Peyer's patch (tissue), 4 donors: Measurements from ENCODE around the gene HAPLN3. TPM values are rescaled to one million over a fixed set of nuclear protein-coding genes. Genes with fewer than 3 reads are reported as not detected.

Source experiments
- DNase-seq, 3 donors: peaks; one replicate each; pipeline ENCODE4 v3.0.0-alpha.2; 2017 to 2019
- H3K27ac ChIP-seq, 4 donors: fragments of 200-600 bp; sonication (generic); one replicate each; pipeline ENCODE4 v1.5.1; 2016 to 2019
- H3K27me3 ChIP-seq, 2 donors: fragments of 200-600 bp; sonication (generic); one replicate each; pipeline ENCODE4 v1.5.1; 2019
- H3K36me3 ChIP-seq, 3 donors: fragments of 200-600 bp; sonication (generic); one replicate each; pipeline ENCODE4 v1.5.1; 2016 to 2019
- H3K4me1 ChIP-seq, 4 donors: fragments of 200-600 bp; sonication (generic); one replicate each; pipeline ENCODE4 v1.5.1; 2016 to 2019
- H3K4me3 ChIP-seq, 4 donors: fragments of 200-600 bp; sonication (generic); 1 replicate in 3 of 4; 2 replicates in 1 of 4; pipeline ENCODE4 v1.5.1; 2016 to 2019; ENCODE audit warnings: mild to moderate bottlenecking in 1 of 4
- H3K9me3 ChIP-seq, 4 donors: fragments of 200-600 bp; sonication (generic); one replicate each; pipeline ENCODE4 v1.5.1; 2016 to 2019; ENCODE audit warnings: mild to moderate bottlenecking in 1 of 4
- POLR2A ChIP-seq, 2 donors: fragments of 450-650 bp; IDR thresholded peaks; one replicate each; pipeline ENCODE4 v1.5.1; 2017; ENCODE audit warnings: antibody characterized with exemption in 2 of 2, mild to moderate bottlenecking in 2 of 2, moderate library complexity in 2 of 2
- total RNA-seq, 4 donors: library from RNA; depleted of rRNA; stranded (reverse); fragments of >200 nt; gene quantifications; one replicate each; pipeline ENCODE4 v1.1.0, GENCODE V29; 2016
- TF ChIP-seq, protein P1 (sequence below), 6 experiments: fragments of 450-650 bp in 4 of 6; fragments of 200-600 bp in 2 of 6; sonication (generic) in 1 of 6; IDR thresholded peaks; one replicate each; pipeline ENCODE4 v1.5.1; 2017 to 2019; ENCODE audit warnings: antibody characterized with exemption in 6 of 6, mild to moderate bottlenecking in 3 of 6, moderate library complexity in 1 of 6

Gene HAPLN3
- total RNA-seq, 4 donors from 2014 or later = 3.7 to 21.5 (median 5.6) TPM

DNA sequence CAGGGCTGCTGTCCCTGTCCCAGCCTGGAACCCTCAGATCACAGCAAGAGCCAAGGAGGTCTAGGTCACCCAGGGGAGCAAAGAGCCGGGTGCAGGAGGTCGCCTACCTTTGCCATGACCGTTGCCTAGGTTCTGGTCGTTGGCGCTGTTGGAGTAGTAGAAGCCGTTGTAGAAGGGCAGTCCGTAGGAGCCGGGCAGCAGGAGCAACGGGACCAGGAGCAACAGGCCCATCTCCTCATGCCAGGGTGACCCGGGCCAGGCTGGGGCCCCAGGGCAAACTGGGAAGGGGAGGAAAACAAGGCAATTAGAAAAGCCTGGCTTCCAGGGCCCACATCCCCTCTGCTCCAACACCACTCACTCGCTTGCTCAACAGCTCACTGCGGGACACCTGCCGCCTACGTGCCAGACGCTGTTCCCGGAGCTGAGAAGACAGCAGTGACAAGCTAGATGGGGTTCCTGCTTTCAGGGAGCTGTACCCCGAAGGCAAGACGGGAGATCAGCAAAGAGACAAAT, 8.2 kb downstream of the HAPLN3 start:
- Histone ChIP-seq H3K27ac (no peak overlapping the region), H3K27me3 (no peaks in the 10 kb centered on the region), H3K9me3 (no peaks in the 10 kb centered on the region), H3K36me3 (no peaks in the 10 kb centered on the region), H3K4me1 (no peaks in the 10 kb centered on the region), H3K4me3 (no peak overlapping the region)
- TF ChIP-seq POLR2A (IDR thresholded peaks at IDR 0.05) = no peak
- TF ChIP-seq, protein P1, sequence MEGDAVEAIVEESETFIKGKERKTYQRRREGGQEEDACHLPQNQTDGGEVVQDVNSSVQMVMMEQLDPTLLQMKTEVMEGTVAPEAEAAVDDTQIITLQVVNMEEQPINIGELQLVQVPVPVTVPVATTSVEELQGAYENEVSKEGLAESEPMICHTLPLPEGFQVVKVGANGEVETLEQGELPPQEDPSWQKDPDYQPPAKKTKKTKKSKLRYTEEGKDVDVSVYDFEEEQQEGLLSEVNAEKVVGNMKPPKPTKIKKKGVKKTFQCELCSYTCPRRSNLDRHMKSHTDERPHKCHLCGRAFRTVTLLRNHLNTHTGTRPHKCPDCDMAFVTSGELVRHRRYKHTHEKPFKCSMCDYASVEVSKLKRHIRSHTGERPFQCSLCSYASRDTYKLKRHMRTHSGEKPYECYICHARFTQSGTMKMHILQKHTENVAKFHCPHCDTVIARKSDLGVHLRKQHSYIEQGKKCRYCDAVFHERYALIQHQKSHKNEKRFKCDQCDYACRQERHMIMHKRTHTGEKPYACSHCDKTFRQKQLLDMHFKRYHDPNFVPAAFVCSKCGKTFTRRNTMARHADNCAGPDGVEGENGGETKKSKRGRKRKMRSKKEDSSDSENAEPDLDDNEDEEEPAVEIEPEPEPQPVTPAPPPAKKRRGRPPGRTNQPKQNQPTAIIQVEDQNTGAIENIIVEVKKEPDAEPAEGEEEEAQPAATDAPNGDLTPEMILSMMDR (IDR thresholded peaks at IDR 0.05) = no peak
- DNase-seq = no peak

DNA sequence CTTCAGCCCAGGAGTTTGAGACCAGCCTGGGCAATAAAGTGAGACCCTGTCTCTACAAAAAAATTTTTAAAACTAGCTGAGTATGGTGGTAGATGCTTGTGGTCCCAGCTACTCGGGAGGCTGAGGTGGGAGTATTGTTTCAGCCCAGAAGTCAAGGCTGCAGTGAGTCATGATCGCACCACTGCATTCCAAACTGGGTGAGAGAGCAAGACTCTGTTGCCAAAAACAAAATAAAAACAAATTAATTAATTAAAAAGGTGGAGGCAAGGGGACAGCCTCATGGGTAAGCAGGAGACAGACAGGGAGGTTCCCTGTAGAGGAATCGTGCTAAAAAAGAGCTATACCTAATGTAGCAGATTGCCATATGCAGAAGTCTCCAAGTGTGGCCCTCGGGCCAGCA, 12.6 kb downstream of the HAPLN3 start:
- no peaks in the 10 kb centered on the region for H3K36me3 ChIP-seq
- no peak overlapping the region for H3K4me3 ChIP-seq
- H3K27me3 ChIP-seq = no peaks in the 10 kb centered on the region
- H3K4me1 ChIP-seq = no peaks in the 10 kb centered on the region
- no peaks in the 10 kb centered on the region for H3K9me3 ChIP-seq
- no peak for TF ChIP-seq POLR2A (IDR thresholded peaks at IDR 0.05)
- TF ChIP-seq, protein P1 (IDR thresholded peaks at IDR 0.05) = no peak
- no peak overlapping the region for H3K27ac ChIP-seq
- DNase-seq = no peak

DNA sequence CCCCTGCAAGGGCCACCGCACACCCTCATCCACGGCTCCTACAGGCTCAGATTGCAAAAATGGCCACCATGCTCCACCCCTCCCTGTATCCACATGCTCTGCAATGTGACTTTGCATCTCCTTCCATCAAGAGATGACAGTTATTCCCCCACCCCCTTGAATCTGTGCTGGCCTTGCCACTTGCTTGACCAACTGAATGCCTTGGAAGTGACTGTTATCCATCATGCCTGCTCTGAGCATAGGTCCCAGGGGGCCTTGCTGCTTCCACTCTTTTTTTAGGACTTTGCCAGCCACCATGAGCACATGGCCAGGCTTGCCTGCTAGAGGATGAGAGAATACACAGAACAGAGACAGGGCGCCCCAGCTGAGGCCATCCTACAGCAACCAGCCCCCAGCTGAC, 13.6 kb downstream of the HAPLN3 start:
- Histone ChIP-seq H3K4me3 (no peak overlapping the region), H3K36me3 (no peaks in the 10 kb centered on the region), H3K27me3 (no peaks in the 10 kb centered on the region), H3K9me3 (no peaks in the 10 kb centered on the region), H3K27ac (no peak overlapping the region), H3K4me1 (no peaks in the 10 kb centered on the region)
- TF ChIP-seq, protein P1 (IDR thresholded peaks at IDR 0.05) = no peak
- no peak for TF ChIP-seq POLR2A (IDR thresholded peaks at IDR 0.05)
- no peak for DNase-seq

DNA sequence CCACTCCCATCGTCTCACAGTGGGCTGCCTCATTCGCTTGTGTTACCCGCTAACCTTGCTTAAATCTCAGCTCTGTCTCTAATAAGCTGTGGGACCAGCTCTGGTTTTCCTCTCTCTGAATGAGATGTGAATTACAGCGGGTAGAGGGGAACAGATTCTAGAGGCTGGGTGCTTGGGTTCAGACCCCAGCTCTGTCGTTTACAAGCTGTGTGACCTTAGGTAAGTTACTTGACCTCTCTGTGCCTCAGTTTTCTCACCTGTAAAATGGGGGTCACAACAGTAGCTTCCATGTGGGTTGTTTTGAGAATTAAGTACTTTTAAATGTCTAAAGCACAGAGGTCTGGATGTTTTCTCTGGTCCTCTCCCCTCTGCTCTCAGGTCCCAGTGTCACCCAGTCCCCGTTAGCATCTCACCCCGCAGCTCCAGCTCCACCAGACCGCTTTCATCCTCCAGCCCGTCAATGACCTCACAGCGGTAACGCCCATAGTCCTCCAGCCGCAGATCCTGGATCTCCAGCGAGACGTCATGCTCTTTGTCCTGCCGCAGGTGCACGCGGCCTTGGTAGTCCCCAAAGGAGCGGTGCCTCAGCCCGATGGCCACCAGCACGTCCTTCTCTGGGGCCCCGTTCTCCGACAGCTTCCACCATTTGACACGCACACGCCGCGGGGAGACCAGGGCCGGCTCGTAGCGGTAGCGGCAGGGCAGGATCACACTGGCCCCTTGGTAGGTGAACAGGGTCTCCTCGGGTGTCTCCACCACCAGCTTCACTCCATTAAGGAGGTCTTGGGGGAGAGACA, 14.2 kb downstream of the HAPLN3 start:
- Histone ChIP-seq H3K27ac (no peak overlapping the region), H3K4me1 (no peaks in the 10 kb centered on the region), H3K27me3 (no peaks in the 10 kb centered on the region), H3K9me3 (no peaks in the 10 kb centered on the region), H3K4me3 (no peak overlapping the region), H3K36me3 (no peaks in the 10 kb centered on the region)
- no peak for TF ChIP-seq POLR2A (IDR thresholded peaks at IDR 0.05)
- TF ChIP-seq, protein P1 (IDR thresholded peaks at IDR 0.05) = no peak
- no peak for DNase-seq

DNA sequence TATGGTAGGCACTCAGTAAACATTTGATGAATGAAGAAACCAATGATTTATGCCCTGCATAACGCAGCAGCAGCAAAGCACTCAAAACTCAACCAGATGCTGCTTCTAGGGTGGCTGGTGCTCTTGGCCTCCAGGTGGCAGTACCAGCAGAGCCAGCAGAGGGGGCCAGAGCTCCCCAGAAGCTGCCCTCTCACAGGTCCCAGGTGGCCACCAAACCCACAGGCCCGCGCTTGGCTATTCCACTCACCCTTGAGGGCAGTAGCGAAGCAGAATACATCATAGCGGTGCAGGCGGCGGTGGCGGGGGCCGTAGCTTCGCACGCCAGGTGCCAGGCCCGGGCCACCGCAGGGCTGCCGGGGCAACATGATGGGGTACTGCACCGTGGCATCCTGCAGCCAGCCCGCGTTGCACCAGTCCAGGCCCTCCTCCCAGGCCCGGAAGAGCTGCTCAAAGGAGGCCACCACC, 16.6 kb downstream of the HAPLN3 start:
- H3K36me3 ChIP-seq = no peaks in the 10 kb centered on the region
- TF ChIP-seq POLR2A (IDR thresholded peaks at IDR 0.05) = no peak
- TF ChIP-seq, protein P1 (IDR thresholded peaks at IDR 0.05) = peak in 3 of 6 experiments; percentile 29 to 35 (median 33)
- no peaks in the 10 kb centered on the region for H3K9me3 ChIP-seq
- no peaks in the 10 kb centered on the region for H3K4me1 ChIP-seq
- H3K4me3 ChIP-seq = no peak overlapping the region
- H3K27ac ChIP-seq = no peak overlapping the region
- H3K27me3 ChIP-seq = no peaks in the 10 kb centered on the region
- DNase-seq = peak in 1 of 3 donors; percentile 53
